Fibroblast of the aortic adventitia (primary cell): ENCODE results near the gene NPR2. TPM values are rescaled to one million over a fixed set of nuclear protein-coding genes. Genes with fewer than 3 reads are reported as not detected.

Experiments used
- DNase-seq: peaks from one replicate; pipeline ENCODE4 v3.0.0-alpha.2; 2010; ENCODE audit warnings: low read depth
- H3K4me3 ChIP-seq: 2 replicates; pipeline ENCODE4 v1.5.1; 2011; ENCODE audit warnings: low read depth, mild to moderate bottlenecking, control low read depth, low read length, moderate library complexity
- total RNA-seq: library from RNA; depleted of rRNA; stranded (reverse); fragments of >200 nt; gene quantifications from 2 replicates; pipeline ENCODE4 v1.2.3, GENCODE V29; 2012; ENCODE audit warnings: low replicate concordance
- TF ChIP-seq, protein P1 (sequence below): IDR thresholded peaks from 2 replicates; pipeline ENCODE4 v1.5.1; 2011; ENCODE audit warnings: mild to moderate bottlenecking, low read length, control low read depth, inconsistent platforms; ENCODE audit not compliant: insufficient read depth

NPR2 gene
- total RNA-seq, 1 donor: 17.1 TPM

DNA sequence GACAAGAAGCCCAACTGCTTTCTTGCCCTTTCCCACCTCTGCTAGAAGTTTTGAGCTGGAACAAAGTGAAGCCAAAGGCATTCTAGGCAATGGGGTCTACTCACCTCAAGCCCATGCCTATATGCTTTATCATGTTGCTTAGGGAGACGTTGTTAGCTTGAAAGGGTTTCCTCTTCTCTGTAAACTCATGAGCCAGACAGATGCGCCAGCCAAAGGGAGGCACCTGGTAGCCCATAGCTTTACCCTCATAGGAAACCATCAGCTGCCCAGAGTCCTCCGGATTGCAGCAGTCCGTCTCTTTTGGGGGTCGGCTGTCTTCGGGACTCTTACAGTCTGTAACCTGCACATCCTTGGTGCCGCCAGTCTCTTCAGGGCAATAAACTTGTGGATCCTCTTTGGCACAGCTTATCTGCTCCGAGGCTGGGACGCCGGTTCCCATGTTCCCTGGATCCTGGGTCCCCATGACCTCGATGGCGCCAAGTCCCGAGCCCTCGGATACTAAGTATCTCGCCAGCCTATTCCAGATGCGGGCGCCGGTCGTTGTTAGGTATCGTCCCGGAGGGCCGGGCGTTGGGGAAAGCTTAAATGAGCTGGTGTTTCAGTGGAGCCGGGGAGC lies 43.0 kb upstream of the NPR2 start:
- TF ChIP-seq, protein P1, sequence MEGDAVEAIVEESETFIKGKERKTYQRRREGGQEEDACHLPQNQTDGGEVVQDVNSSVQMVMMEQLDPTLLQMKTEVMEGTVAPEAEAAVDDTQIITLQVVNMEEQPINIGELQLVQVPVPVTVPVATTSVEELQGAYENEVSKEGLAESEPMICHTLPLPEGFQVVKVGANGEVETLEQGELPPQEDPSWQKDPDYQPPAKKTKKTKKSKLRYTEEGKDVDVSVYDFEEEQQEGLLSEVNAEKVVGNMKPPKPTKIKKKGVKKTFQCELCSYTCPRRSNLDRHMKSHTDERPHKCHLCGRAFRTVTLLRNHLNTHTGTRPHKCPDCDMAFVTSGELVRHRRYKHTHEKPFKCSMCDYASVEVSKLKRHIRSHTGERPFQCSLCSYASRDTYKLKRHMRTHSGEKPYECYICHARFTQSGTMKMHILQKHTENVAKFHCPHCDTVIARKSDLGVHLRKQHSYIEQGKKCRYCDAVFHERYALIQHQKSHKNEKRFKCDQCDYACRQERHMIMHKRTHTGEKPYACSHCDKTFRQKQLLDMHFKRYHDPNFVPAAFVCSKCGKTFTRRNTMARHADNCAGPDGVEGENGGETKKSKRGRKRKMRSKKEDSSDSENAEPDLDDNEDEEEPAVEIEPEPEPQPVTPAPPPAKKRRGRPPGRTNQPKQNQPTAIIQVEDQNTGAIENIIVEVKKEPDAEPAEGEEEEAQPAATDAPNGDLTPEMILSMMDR: no peak
- peak; percentile 15 for DNase-seq
- peak overlapping the region; percentile 87 for H3K4me3 ChIP-seq

DNA sequence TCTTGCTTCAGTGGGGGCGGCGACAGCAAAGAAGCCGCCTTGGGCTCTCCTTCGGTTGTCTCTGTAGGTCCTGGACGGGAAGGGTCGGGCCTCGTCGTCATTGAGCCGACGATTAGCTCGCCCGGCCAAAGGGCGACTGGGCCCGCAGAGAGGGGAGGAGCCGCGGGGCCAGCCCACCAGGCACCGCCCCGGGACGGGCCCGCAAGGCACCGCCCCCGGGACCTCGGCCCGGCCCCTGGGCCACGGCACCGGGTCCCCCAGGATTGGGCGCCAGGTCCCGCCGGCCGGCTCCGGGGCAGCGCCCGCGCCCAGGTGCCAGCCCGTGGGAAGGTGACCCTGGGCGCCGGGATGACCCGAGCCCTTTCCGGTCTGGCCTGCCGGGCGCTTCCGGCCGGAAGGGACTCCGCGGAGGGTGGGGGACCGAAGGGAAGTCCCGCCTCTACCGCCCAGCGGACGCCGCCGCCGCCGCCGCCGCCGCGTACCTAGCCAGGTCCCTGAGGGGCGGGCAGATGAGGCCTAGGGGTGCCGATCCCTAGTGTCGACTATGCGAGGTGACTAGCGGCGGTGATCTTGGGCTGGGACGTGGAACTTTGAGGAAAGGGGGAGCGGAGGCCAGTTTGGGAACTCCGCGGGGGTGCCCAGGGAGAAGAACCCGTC lies 42.4 kb upstream of the NPR2 start, which contains the start of the genes GBA2 and RGP1:
Gene GBA2 (minus strand): TSS at position 371 of the 657 bp plus-strand sequence. CDS start 524 bp downstream, outside the sequence.
Gene RGP1 (plus strand): TSS at position 430 of the 657 bp plus-strand sequence. CDS start 469 bp downstream, outside the sequence.
- DNase-seq: peak; percentile 50
- H3K4me3 ChIP-seq: peak within 1 kb of the TSS; percentile 87
- TF ChIP-seq, protein P1: no peak

DNA sequence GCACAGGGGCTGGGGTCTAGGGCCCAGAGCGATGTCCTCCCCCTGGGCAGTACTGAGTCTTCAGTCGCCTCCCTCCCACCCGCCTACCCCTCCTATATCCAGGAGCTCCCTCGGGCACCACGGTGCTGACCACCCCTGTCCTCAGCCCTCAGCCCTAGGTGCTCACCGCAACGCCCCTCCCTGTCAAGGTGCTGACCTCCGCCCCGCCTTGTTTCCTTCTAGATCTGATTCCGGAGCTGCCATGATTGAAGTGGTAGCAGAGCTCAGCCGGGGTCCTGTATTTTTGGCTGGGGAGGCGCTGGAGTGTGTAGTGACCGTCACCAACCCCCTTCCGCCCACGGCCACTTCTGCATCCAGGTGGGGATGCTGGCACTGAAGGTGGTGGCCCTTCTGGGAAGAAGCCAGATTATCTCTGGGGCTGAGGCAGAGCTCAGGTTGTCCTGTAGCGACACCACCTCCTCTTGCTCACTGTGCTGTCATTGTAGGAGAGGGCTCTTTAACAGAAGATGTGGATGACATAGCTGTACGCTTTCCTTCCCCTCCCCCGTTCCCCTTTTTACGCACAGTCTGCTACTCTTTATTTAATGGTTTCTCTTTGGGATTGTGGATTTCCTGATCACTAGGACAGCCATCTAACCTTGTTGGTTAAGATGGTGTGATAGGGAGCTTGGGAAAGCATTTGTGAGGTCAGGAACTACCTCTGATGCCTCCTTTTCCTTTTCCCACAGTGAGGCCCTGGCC lies 41.7 kb upstream of the NPR2 start:
- DNase-seq: peak; percentile 7
- H3K4me3 ChIP-seq: peak overlapping the region; percentile 87
- TF ChIP-seq, protein P1: no peak

DNA sequence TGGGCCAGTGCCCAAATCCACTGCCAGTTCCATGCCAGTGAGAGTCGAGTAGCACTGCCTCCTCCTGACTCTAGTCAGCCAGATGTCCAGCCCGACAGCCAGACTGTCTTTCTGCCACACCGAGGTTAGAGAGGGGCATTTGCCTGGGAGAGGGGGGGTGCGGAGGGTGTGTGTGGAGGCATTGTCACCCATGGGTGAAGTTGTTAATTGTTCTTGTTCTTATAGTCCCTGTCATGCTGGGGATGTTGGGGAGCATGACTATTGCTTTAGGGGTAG lies 41.2 kb upstream of the NPR2 start:
- peak overlapping the region; percentile 87 for H3K4me3 ChIP-seq
- TF ChIP-seq, protein P1: no peak
- DNase-seq: no peak

DNA sequence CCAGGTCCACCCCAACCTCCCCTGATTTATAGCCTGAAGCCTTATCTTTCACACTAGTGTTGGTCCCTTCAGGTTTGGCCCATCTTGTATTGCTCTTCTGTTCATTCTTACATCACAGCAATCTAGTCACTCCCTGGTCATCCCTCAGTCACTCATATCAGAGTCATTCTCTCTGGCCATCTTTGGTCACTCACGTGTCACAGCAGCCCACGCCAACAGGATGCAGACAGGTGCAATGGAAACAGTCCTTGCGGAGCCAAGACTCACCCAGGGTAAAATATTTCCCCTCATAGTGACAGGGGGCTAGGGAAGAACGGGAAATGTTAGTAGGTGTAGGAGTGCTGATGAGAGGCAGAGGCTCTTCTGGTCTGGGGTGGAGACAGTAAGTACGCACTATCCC lies 37.9 kb upstream of the NPR2 start:
- H3K4me3 ChIP-seq: no peak overlapping the region
- no peak for DNase-seq
- TF ChIP-seq, protein P1: no peak

DNA sequence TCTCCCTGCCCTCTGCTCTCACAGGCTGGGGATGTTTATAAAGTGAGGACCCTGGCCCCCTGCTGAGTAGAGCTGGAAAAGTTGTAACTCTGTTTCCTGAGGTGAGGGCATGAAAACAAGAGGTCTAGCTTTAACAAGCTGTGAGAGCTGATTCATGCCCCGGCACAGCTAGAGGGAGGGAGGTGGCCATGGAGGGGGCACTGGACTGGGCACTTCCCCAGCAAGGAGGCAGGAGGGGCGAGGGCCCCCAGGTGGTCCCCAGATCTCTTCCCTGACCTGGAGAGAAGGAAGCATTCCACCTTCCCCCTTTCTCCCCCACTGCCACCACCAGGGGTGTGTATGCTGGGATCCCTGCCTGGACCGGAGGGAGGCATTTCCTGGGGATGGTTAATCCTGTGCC lies 37.1 kb upstream of the NPR2 start, which contains the start of gene MSMP:
Gene MSMP (minus strand): TSS at position 13 of the 400 bp plus-strand sequence. CDS start 147 bp downstream, outside the sequence.
- TF ChIP-seq, protein P1: no peak

More for the DNA sequence above, 37.1 kb upstream of the NPR2 start, which contains the start of gene MSMP:
- DNase-seq: no peak
- no peak within 1 kb of the TSS for H3K4me3 ChIP-seq
